Endodermal cell (in vitro differentiated cells): ENCODE measurements around the gene GRIN2A. TPM values are rescaled to one million over a fixed set of nuclear protein-coding genes. Genes with fewer than 3 reads are reported as not detected.

Source experiments
- DNase-seq: peaks from one replicate; pipeline ENCODE4 v3.0.0-alpha.2; 2017
- H3K27ac ChIP-seq: 2 replicates; pipeline ENCODE4 v1.5.1; 2013; ENCODE audit warnings: mild to moderate bottlenecking, low read depth, low read length, moderate library complexity
- H3K27me3 ChIP-seq: 2 replicates; pipeline ENCODE4 v1.6.1; 2013; ENCODE audit warnings: mild to moderate bottlenecking, low read length, moderate library complexity; ENCODE audit not compliant: insufficient read depth, control insufficient read depth, poor library complexity, severe bottlenecking
- H3K36me3 ChIP-seq: 2 replicates; pipeline ENCODE4 v1.7.0; 2013; ENCODE audit warnings: mild to moderate bottlenecking, low read length, moderate library complexity; ENCODE audit not compliant: control insufficient read depth, insufficient read depth
- H3K4me1 ChIP-seq: one replicate; pipeline ENCODE4 v1.7.0; 2013; ENCODE audit warnings: low read length; ENCODE audit not compliant: control insufficient read depth, insufficient read depth
- H3K4me3 ChIP-seq: 2 replicates; pipeline ENCODE4 v1.5.1; 2013; ENCODE audit warnings: mild to moderate bottlenecking, low read length, moderate library complexity
- H3K9ac ChIP-seq: 2 replicates; pipeline ENCODE4 v1.6.1; 2013; ENCODE audit warnings: mild to moderate bottlenecking, low read length, moderate library complexity; ENCODE audit not compliant: poor library complexity, severe bottlenecking; ENCODE audit errors: extremely low read depth
- H3K9me3 ChIP-seq: 2 replicates; pipeline ENCODE4 v1.6.1; 2013; ENCODE audit warnings: mild to moderate bottlenecking, low read length, moderate library complexity; ENCODE audit not compliant: control insufficient read depth
- H3K27ac Mint-ChIP-seq: 2 replicates; pipeline ENCODE4 v1.8.0; 2020; ENCODE audit warnings: mixed read lengths
- H3K27me3 Mint-ChIP-seq: 2 replicates; pipeline ENCODE4 v1.8.0; 2021; ENCODE audit warnings: mild to moderate bottlenecking, mixed read lengths; ENCODE audit not compliant: insufficient read depth
- H3K36me3 Mint-ChIP-seq: 2 replicates; pipeline ENCODE4 v1.8.0; 2020; ENCODE audit warnings: low read depth, mixed read lengths
- H3K4me1 Mint-ChIP-seq: 2 replicates; pipeline ENCODE4 v1.8.0; 2020; ENCODE audit warnings: mixed read lengths
- H3K4me3 Mint-ChIP-seq: 2 replicates; pipeline ENCODE4 v1.8.0; 2020; ENCODE audit warnings: mild to moderate bottlenecking, moderate library complexity, mixed read lengths
- H3K9me3 Mint-ChIP-seq: 2 replicates; pipeline ENCODE4 v1.8.0; 2020; ENCODE audit warnings: mild to moderate bottlenecking, mixed read lengths
- CTCF ChIP-seq: fragments of 200-600 bp; sonication (generic); conservative IDR thresholded peaks from 2 replicates; pipeline ENCODE4 v1.5.0; 2021; ENCODE audit warnings: antibody characterized with exemption, mild to moderate bottlenecking
- WGBS, 2 experiments: methylation state at CpG; one replicate each; pipeline versions ENCODE4 v1.1.5 to v1.1.7; 2013; ENCODE audit warnings: missing lambda C conversion rate in 2 of 2, mixed read lengths in 1 of 2; ENCODE audit not compliant: insufficient coverage in 1 of 2, insufficient read length in 1 of 2; 5-methylcytosine and 5-hydroxymethylcytosine counted together
- total RNA-seq, 2 donors: library from RNA; stranded (reverse); fragmentation: NEBNext Ultra II Directional in 1 of 2; extraction: Animal tissue kit (Norgen Biotek cat#: 25700) in 1 of 2; gene quantifications; 2 replicates in 1 of 2; 3 replicates in 1 of 2; pipeline ENCODE4 v1.2.1, GENCODE V29; 2021

GRIN2A gene
- total RNA-seq, 2 donors from 2014 or later = 1.2 TPM

DNA sequence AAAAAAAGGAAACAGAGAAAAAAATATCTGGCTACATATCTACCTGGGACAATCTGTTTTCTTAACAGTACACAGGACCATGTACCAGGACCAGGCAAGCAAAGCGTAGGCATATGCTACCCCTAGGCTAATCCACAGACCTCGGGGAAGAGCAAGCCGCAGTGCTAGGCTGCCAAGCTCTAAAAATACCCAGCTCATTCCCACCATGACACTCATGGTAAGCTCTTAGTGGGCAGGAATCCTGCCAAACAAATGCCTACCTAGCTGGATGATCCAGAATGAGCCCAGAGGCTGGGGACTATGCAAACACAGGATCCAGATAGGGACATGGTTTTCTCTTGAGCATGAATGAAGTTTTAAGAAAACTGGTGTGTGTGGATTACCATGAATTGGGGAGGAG is 95.6 kb downstream of the GRIN2A start:
- Mint-ChIP-seq H3K27ac (no peak overlapping the region), H3K36me3 (no peaks in the 10 kb centered on the region), H3K4me1 (peaks cover 13% of the 10 kb centered on the region), H3K9me3 (peaks cover 6% of the 10 kb centered on the region), H3K4me3 (no peak overlapping the region), H3K27me3 (peaks cover 4% of the 10 kb centered on the region)
- H3K36me3 ChIP-seq = no peaks in the 10 kb centered on the region
- 63% methylated on average over 3 of the region's 3 CpGs; no CpG with 5 or more reads in 1 of the 2 experiments for WGBS, 2 experiments
- no peaks in the 10 kb centered on the region for H3K27me3 ChIP-seq
- peaks cover 8% of the 10 kb centered on the region for H3K9me3 ChIP-seq
- peaks cover 2% of the 10 kb centered on the region for H3K4me1 ChIP-seq
- H3K27ac ChIP-seq = no peak overlapping the region
- no peak for DNase-seq
- TF ChIP-seq CTCF = no peak
- H3K9ac ChIP-seq = no peak overlapping the region
- no peak overlapping the region for H3K4me3 ChIP-seq

- WGBS, 2 experiments = 86 to 100% methylated on average over 2 to 6 of the region's 6 CpGs
- no peaks in the 10 kb centered on the region for H3K36me3 Mint-ChIP-seq
- peaks cover 7% of the 10 kb centered on the region for H3K9me3 ChIP-seq
- H3K9me3 Mint-ChIP-seq = peaks cover 6% of the 10 kb centered on the region
- no peak overlapping the region for H3K27ac Mint-ChIP-seq
- H3K4me3 Mint-ChIP-seq = no peak overlapping the region
- TF ChIP-seq CTCF = no peak
- no peaks in the 10 kb centered on the region for H3K27me3 ChIP-seq
- peaks cover 25% of the 10 kb centered on the region for H3K4me1 Mint-ChIP-seq
- no peak overlapping the region for H3K27ac ChIP-seq
- no peaks in the 10 kb centered on the region for H3K36me3 ChIP-seq
- H3K4me1 ChIP-seq = peaks cover 12% of the 10 kb centered on the region
- no peak for DNase-seq
- H3K4me3 ChIP-seq = no peak overlapping the region
- H3K9ac ChIP-seq = no peak overlapping the region
- peaks cover 4% of the 10 kb centered on the region for H3K27me3 Mint-ChIP-seq
Observed at GRCh38 chr16:10085078-10085798, 97.0 kb downstream of the GRIN2A start.

GRCh38 chr16:10083301-10083700 is 98.9 kb downstream of the GRIN2A start:
- DNase-seq = no peak
- peaks cover 6% of the 10 kb centered on the region for H3K9me3 Mint-ChIP-seq
- 82 to 88% methylated on average over 3 to 5 of the region's 5 CpGs for WGBS, 2 experiments
- Histone ChIP-seq H3K9ac (no peak overlapping the region), H3K4me3 (no peak overlapping the region), H3K27ac (no peak overlapping the region), H3K27me3 (no peaks in the 10 kb centered on the region), H3K9me3 (peaks cover 3% of the 10 kb centered on the region), H3K36me3 (no peaks in the 10 kb centered on the region), H3K4me1 (peaks cover 12% of the 10 kb centered on the region)
- no peak overlapping the region for H3K4me3 Mint-ChIP-seq
- H3K27me3 Mint-ChIP-seq = peaks cover 4% of the 10 kb centered on the region
- H3K27ac Mint-ChIP-seq = no peak overlapping the region
- peaks cover 45% of the 10 kb centered on the region for H3K4me1 Mint-ChIP-seq
- no peaks in the 10 kb centered on the region for H3K36me3 Mint-ChIP-seq
- no peak for TF ChIP-seq CTCF
